Neutrophil (primary cell): ENCODE results near the gene AIG1.

Source experiments
- H3K27ac ChIP-seq: fragments of 200-600 bp; sonication (generic); 2 replicates; pipeline ENCODE4 v1.5.1; 2016; ENCODE audit warnings: mild to moderate bottlenecking, moderate library complexity
- H3K27me3 ChIP-seq: fragments of 200-600 bp; sonication (generic); 2 replicates; pipeline ENCODE4 v1.6.0; 2016; ENCODE audit warnings: mild to moderate bottlenecking
- H3K36me3 ChIP-seq: fragments of 200-600 bp; sonication (generic); 2 replicates; pipeline ENCODE4 v1.5.1; 2017
- H3K4me1 ChIP-seq, 2 experiments: fragments of 200-600 bp in 1 of 2; sonication (generic) in 1 of 2; 1 replicate in 1 of 2; 2 replicates in 1 of 2; pipeline versions ENCODE4 v1.5.1 to v1.6.1; 2013 to 2016; ENCODE audit warnings: low read depth in 1 of 2, low read length in 1 of 2, mild to moderate bottlenecking in 1 of 2, moderate library complexity in 1 of 2; ENCODE audit not compliant: control insufficient read depth in 1 of 2, insufficient read depth in 1 of 2
- H3K4me3 ChIP-seq, 2 experiments: fragments of 200-600 bp in 1 of 2; sonication (generic) in 1 of 2; 1 replicate in 1 of 2; 2 replicates in 1 of 2; pipeline ENCODE4 v1.5.1; 2013 to 2016; ENCODE audit warnings: low read depth in 1 of 2, low read length in 1 of 2, mild to moderate bottlenecking in 1 of 2, moderate library complexity in 1 of 2
- H3K9me3 ChIP-seq: fragments of 200-600 bp; sonication (generic); 2 replicates; pipeline ENCODE4 v1.5.1; 2016
- TF ChIP-seq, protein P1 (sequence below): fragments of 200-600 bp; sonication (generic); IDR thresholded peaks from 2 replicates; pipeline ENCODE4 v1.5.1; 2016; ENCODE audit warnings: antibody characterized with exemption

The AIG1 gene

DNA sequence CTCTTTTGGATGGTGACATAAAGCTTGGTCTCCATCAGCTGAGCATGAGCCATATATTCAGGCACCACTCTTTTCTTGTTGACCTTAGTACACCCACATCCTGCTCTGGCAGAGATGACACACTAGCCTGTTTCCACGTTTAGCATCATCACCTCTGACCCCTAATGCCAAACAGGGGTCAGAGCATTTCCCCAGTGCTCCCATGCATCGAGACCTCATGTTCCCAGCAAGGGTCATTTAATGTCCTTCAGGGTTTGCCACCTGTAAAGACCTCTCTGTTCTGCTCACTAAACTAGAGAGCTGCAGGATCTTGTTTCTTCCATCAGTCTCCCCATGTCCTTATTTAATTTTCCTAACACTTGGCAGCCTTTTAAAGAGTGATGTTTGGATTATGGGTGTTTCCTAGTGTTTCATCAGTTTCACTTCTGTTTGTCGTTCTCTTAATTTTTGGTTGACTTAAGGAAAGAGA lies 97.5 kb downstream of the AIG1 start:
- TF ChIP-seq, protein P1, sequence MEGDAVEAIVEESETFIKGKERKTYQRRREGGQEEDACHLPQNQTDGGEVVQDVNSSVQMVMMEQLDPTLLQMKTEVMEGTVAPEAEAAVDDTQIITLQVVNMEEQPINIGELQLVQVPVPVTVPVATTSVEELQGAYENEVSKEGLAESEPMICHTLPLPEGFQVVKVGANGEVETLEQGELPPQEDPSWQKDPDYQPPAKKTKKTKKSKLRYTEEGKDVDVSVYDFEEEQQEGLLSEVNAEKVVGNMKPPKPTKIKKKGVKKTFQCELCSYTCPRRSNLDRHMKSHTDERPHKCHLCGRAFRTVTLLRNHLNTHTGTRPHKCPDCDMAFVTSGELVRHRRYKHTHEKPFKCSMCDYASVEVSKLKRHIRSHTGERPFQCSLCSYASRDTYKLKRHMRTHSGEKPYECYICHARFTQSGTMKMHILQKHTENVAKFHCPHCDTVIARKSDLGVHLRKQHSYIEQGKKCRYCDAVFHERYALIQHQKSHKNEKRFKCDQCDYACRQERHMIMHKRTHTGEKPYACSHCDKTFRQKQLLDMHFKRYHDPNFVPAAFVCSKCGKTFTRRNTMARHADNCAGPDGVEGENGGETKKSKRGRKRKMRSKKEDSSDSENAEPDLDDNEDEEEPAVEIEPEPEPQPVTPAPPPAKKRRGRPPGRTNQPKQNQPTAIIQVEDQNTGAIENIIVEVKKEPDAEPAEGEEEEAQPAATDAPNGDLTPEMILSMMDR: no peak
- H3K27ac ChIP-seq: no peak overlapping the region
- H3K4me3 ChIP-seq: no peak overlapping the region
- no peaks in the 10 kb centered on the region for H3K9me3 ChIP-seq
- no peaks in the 10 kb centered on the region for H3K27me3 ChIP-seq
- no peaks in the 10 kb centered on the region for H3K36me3 ChIP-seq
- no peaks in the 10 kb centered on the region for H3K4me1 ChIP-seq

DNA sequence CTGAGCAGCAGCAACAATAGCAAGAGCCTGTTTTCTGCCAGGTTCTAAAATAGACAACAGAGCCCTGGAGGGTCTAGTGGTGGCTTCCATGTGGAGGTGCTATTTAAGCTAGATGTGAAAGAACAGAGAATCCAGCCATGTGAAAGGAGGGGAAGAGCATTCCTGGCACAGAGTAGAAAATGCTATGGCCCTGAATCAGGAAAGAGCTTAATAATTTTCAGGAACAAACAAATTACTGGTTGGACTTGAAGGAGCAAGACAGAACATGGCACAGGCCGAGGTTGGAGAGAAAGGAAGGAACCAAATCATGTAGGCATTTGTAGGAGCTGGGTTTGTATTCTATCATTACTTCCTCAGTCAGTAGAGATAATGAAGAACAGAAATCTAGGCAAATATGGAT lies 98.3 kb downstream of the AIG1 start:
- Histone ChIP-seq H3K27ac (no peak overlapping the region), H3K4me1 (no peaks in the 10 kb centered on the region), H3K36me3 (no peaks in the 10 kb centered on the region), H3K27me3 (no peaks in the 10 kb centered on the region), H3K9me3 (no peaks in the 10 kb centered on the region), H3K4me3 (no peak overlapping the region)
- TF ChIP-seq, protein P1: no peak

DNA sequence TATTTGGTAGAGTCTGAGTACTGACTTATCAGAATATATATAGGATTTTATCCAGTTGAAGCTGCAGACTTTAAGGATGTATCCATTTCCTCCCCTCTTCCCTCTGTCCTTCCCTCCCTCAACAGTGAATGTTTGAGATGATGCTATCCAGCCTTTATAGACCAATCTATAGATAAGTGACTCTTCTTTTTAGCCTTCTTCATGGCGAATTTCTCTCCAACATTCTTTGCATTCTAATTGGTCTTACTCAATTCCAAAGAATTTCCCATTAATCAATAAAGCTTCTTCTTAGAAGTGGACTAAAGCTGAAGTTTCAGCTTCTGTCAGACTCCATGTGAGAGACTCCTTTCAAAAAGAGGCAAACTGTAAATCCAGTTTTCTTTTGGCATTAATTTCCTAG lies 99.3 kb downstream of the AIG1 start:
- Histone ChIP-seq H3K27me3 (no peaks in the 10 kb centered on the region), H3K4me1 (no peaks in the 10 kb centered on the region), H3K27ac (no peak overlapping the region), H3K4me3 (no peak overlapping the region), H3K9me3 (no peaks in the 10 kb centered on the region), H3K36me3 (no peaks in the 10 kb centered on the region)
- TF ChIP-seq, protein P1: no peak

DNA sequence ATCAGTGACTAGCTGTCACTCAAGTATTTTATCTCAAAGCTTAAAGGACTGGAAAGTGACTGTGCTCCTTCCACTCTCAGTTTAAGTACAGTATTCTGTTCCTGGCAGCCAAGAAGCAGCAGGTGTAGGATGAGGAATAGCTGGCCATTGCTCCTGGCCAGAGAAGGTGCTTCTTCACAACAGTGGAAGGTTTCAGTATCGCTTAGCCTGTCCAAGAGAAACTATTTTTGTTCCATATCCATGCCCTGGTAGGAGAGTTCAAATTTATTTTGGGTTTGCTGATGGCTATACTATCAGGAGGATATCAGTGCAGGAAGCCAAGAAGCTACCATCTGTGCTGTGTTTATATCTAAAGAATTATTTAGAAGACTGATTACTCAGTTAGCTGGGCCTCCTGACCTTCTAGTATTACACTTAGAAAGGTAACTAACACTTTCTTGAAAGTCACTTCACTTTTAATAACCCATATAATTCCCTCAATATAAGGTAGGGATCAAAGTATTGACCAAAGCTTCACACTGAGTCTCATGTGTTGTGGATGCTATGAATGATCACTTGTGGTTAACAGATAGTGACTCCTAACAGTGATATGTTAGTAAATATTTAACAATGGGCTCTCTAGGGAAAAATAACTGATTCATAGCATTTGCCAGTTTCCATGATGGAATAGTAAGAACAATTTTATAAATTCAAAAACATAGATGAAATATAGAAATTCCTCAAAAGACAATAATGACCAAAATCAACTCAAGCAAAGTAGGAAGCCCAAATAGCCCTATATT lies 99.9 kb downstream of the AIG1 start:
- no peak overlapping the region for H3K4me3 ChIP-seq
- H3K4me1 ChIP-seq: no peaks in the 10 kb centered on the region
- H3K36me3 ChIP-seq: no peaks in the 10 kb centered on the region
- H3K9me3 ChIP-seq: no peaks in the 10 kb centered on the region
- TF ChIP-seq, protein P1: no peak
- H3K27ac ChIP-seq: no peak overlapping the region
- no peaks in the 10 kb centered on the region for H3K27me3 ChIP-seq

DNA sequence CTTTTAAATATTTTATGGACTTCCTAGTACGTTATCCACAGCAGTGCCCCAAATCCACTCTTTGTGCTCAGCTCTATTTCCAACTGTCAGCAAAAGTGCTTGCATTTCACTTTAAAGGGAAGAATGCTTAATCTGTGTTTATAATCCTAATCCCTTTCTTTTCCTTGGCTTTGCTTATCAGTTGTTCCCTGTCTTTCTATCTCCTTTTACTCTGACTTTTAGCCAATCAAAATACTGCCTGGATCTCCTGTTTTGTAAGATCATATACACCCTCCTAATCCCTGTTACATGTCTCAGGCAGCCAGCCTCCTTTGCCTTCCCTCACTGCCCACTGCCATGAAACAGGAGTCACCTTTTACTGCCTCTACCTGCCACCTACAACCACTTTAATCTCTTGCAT lies 102.9 kb downstream of the AIG1 start:
- H3K27ac ChIP-seq: no peak overlapping the region
- TF ChIP-seq, protein P1: no peak
- no peaks in the 10 kb centered on the region for H3K4me1 ChIP-seq
- no peaks in the 10 kb centered on the region for H3K9me3 ChIP-seq
- no peaks in the 10 kb centered on the region for H3K27me3 ChIP-seq
- H3K36me3 ChIP-seq: no peaks in the 10 kb centered on the region
- H3K4me3 ChIP-seq: no peak overlapping the region
